HepG2 (cell line): ENCODE results near the gene EFNA3. TPM values are rescaled to one million over a fixed set of nuclear protein-coding genes. Genes with fewer than 3 reads are reported as not detected.

ENCODE experiments used
- ATAC-seq: fragments of 200-7000 bp; cut with Tn5 transposase; 3 replicates; pipeline ENCODE4 v1.9.1; 2020; ENCODE audit warnings: mild to moderate bottlenecking, moderate library complexity
- BruUV-seq: library from RNA; stranded (reverse); fragments of 400-500 nt; replicated peaks from 2 replicates; lab custom pipeline; 2021; lab: Mats Ljungman, UMichigan
- CTCF ChIA-PET: fragments of 300-600 bp; formaldehyde crosslinking; extraction: SDS; loops from one replicate; lab custom pipeline; 2021; ENCODE audit warnings: low total read pairs, inconsistent platforms, low intra/inter-chr PET ratio; lab: Yijun Ruan, JAX
- POLR2A ChIA-PET: fragments of 350-600 bp; sonication (Branson Sonifier 250); formaldehyde crosslinking; loops from one replicate; lab custom pipeline; 2020; ENCODE audit warnings: antibody characterized with exemption, inconsistent platforms; lab: Yijun Ruan, JAX
- DNase-seq: peaks from one replicate; pipeline ENCODE4 v3.0.0-alpha.2; 2015; ENCODE audit warnings: low spot score
- FAIRE-seq: peaks from 3 replicates; lab custom pipeline; 2011; peaks lifted over from hg19 to GRCh38; lab: Jason Lieb, UNC
- H2AFZ ChIP-seq: one replicate; pipeline ENCODE4 v1.6.1; 2011; ENCODE audit warnings: low read length, inconsistent platforms
- H3K27ac ChIP-seq: fragments of 300-600 bp; 3 replicates; pipeline ENCODE4 v1.8.0; 2011; ENCODE audit warnings: mixed run types, mild to moderate bottlenecking, mixed read lengths, low read length, inconsistent platforms; ENCODE audit not compliant: insufficient read depth; ENCODE audit errors: extremely low read length
- H3K27me3 ChIP-seq, 2 experiments: fragments of 200-600 bp in 1 of 2; 2 replicates in 1 of 2; 3 replicates in 1 of 2; pipeline versions ENCODE4 v1.6.0 to v1.8.0; 2011; ENCODE audit warnings: low read length in 2 of 2, mild to moderate bottlenecking in 2 of 2, moderate library complexity in 2 of 2, inconsistent platforms in 1 of 2; ENCODE audit not compliant: insufficient read depth in 2 of 2, control insufficient read depth in 1 of 2
- H3K36me3 ChIP-seq, 2 experiments: fragments of 200-600 bp in 1 of 2; replicated peaks in 1 of 2; 2 replicates in 1 of 2; 3 replicates in 1 of 2; pipeline versions ENCODE4 v1.5.1 to v1.8.0; 2011; ENCODE audit warnings: low read length in 2 of 2, inconsistent platforms in 1 of 2; ENCODE audit not compliant: insufficient read depth in 2 of 2, control insufficient read depth in 1 of 2
- H3K4me1 ChIP-seq: 2 replicates; pipeline ENCODE4 v1.5.1; 2012; ENCODE audit warnings: low read length, inconsistent platforms; ENCODE audit not compliant: insufficient read depth
- H3K4me2 ChIP-seq: 2 replicates; pipeline ENCODE4 v1.6.0; 2011; ENCODE audit warnings: low read depth, low read length, inconsistent platforms
- H3K4me3 ChIP-seq, 3 experiments: fragments of 200-600 bp in 1 of 3; sonication (generic), shearing (Covaris generic) in 1 of 3; replicated peaks in 1 of 3; 2 replicates each; pipeline ENCODE4 v1.5.1; 2011 to 2016; ENCODE audit warnings: low read length in 3 of 3, inconsistent platforms in 2 of 3, low read depth in 2 of 3, mild to moderate bottlenecking in 2 of 3, control low read depth in 1 of 3, mixed read lengths in 1 of 3; ENCODE audit not compliant: insufficient read depth in 1 of 3
- H3K79me2 ChIP-seq: one replicate; pipeline ENCODE4 v1.6.1; 2011; ENCODE audit warnings: low read length, inconsistent platforms; ENCODE audit not compliant: insufficient read depth
- H3K9ac ChIP-seq: 2 replicates; pipeline ENCODE4 v1.6.0; 2011; ENCODE audit warnings: mild to moderate bottlenecking, low read depth, low read length, inconsistent platforms; ENCODE audit not compliant: insufficient read depth
- H3K9me3 ChIP-seq: 2 replicates; pipeline ENCODE4 v1.5.1; 2012; ENCODE audit warnings: mild to moderate bottlenecking, low read length
- H4K20me1 ChIP-seq: 2 replicates; pipeline ENCODE4 v1.6.0; 2011; ENCODE audit warnings: inconsistent platforms, mild to moderate bottlenecking, low read length, moderate library complexity; ENCODE audit not compliant: insufficient read depth
- JARID2 ChIP-seq: sonication (generic); formaldehyde crosslinking; IDR thresholded peaks from 2 replicates; pipeline ENCODE4 v1.8.1; 2023; ENCODE audit warnings: missing genetic modification reagents, inconsistent platforms; ENCODE audit not compliant: insufficient replicate concordance
- MEIS2 ChIP-seq: sonication (generic); formaldehyde crosslinking; IDR thresholded peaks from 2 replicates; pipeline ENCODE4 v1.9.0; 2021; ENCODE audit warnings: mild to moderate bottlenecking, missing genetic modification reagents
- POGZ ChIP-seq: sonication (generic); formaldehyde crosslinking; IDR thresholded peaks from 2 replicates; pipeline ENCODE4 v1.4.0; 2020; ENCODE audit warnings: mild to moderate bottlenecking, missing genetic modification reagents
- SATB2 ChIP-seq: sonication (generic); formaldehyde crosslinking; IDR thresholded peaks from 2 replicates; pipeline ENCODE4 v1.5.0; 2020; ENCODE audit warnings: missing genetic modification reagents
- SNAI1 ChIP-seq: sonication (generic); formaldehyde crosslinking; IDR thresholded peaks from 2 replicates; pipeline ENCODE4 v1.5.0; 2020; ENCODE audit warnings: mild to moderate bottlenecking, missing genetic modification reagents, borderline replicate concordance
- TEF ChIP-seq: sonication (generic); formaldehyde crosslinking; IDR thresholded peaks from 2 replicates; pipeline ENCODE4 v1.5.0; 2020; ENCODE audit warnings: missing genetic modification reagents
- THAP7 ChIP-seq: sonication (generic); formaldehyde crosslinking; IDR thresholded peaks from 2 replicates; pipeline ENCODE4 v1.8.1; 2023; ENCODE audit warnings: mild to moderate bottlenecking, missing genetic modification reagents
- ZBTB1 ChIP-seq: sonication (generic); formaldehyde crosslinking; IDR thresholded peaks from 2 replicates; pipeline ENCODE4 v1.4.0; 2020; ENCODE audit warnings: missing genetic modification reagents, borderline replicate concordance
- ZNF431 ChIP-seq: sonication (generic); formaldehyde crosslinking; IDR thresholded peaks from 2 replicates; pipeline ENCODE4 v1.9.0; 2022; ENCODE audit warnings: missing genetic modification reagents, low read depth, mild to moderate bottlenecking, borderline replicate concordance
- WGBS: methylation state at CpG from one replicate; pipeline ENCODE4 v1.1.6; 2017; ENCODE audit warnings: low lambda C conversion rate; 5-methylcytosine and 5-hydroxymethylcytosine counted together
- in situ Hi-C: cut with HindIII; loops from 2 replicates; pipeline ENCODE4 v1.10.0; 2017; ENCODE audit warnings: low pct_unique_long_range_greater_than_20kb; ENCODE audit not compliant: extremely low pct_ligation_motif_present
- intact Hi-C: fragments of 100-400 bp; cut with micrococcal nuclease; formaldehyde crosslinking; loops from one replicate; pipeline ENCODE4 v1.10.0; 2022; ENCODE audit not compliant: unreplicated experiment
- polyA plus RNA-seq, 8 experiments: library from polyadenylated mRNA; depleted of rRNA in 3 of 8; stranded (reverse) in 7 of 8; unstranded in 1 of 8; fragments of >200 nt; fragmentation: Illumina TruSeq in 4 of 8; extraction: Trizol in 4 of 8; gene quantifications; 2 replicates each; pipeline versions ENCODE4 v1.2.1 to v1.2.3, GENCODE V29; 2011 to 2016; ENCODE audit warnings: low read depth in 4 of 8, missing spikeins in 1 of 8, mixed read lengths in 1 of 8; ENCODE audit not compliant: insufficient read depth in 1 of 8
- total RNA-seq, 5 experiments: library from RNA; depleted of rRNA; stranded (reverse); fragments of >200 nt; fragmentation: Illumina TruSeq; extraction: Trizol; gene quantifications; 2 replicates each; pipeline ENCODE4 v1.2.3, GENCODE V29; 2016; ENCODE audit warnings: low read depth in 1 of 5
- TF ChIP-seq, protein P1 (sequence below): sonication (generic); formaldehyde crosslinking; IDR thresholded peaks from 2 replicates; pipeline ENCODE4 v1.4.0; 2020; ENCODE audit warnings: missing genetic modification reagents, borderline replicate concordance

The EFNA3 gene
- total and polyA plus RNA-seq, 2 of the 13 experiments (the other 11 are each of a cell fraction or from before 2014, with no cell fraction given) = 1.0 to 5.7 TPM

- no TSS peak for BruUV-seq
- ATAC-seq = no peak
- no peaks in the 10 kb centered on the region for H3K36me3 ChIP-seq
- WGBS = 30% methylated on average over 6 of the region's 6 CpGs
- H3K4me3 ChIP-seq = no peak overlapping the region
- H2AFZ ChIP-seq = no peak overlapping the region
- H3K9ac ChIP-seq = no peak overlapping the region
- no peak for DNase-seq
- no peak overlapping the region for H3K27ac ChIP-seq
- in situ Hi-C loops = no loop called here
- H3K79me2 ChIP-seq = no peaks in the 10 kb centered on the region
- H4K20me1 ChIP-seq = no peaks in the 10 kb centered on the region
- TF ChIP-seq TEF (no peak), THAP7 (CRISPR knock-in tag) (no peak), ZNF431 (no peak), SATB2 (CRISPR knock-in tag) (no peak), SNAI1 (no peak), POGZ (CRISPR knock-in tag) (no peak), MEIS2 (CRISPR knock-in tag) (no peak), JARID2 (CRISPR knock-in tag) (no peak), ZBTB1 (CRISPR knock-in tag) (no peak)
- TF ChIP-seq, protein P1, sequence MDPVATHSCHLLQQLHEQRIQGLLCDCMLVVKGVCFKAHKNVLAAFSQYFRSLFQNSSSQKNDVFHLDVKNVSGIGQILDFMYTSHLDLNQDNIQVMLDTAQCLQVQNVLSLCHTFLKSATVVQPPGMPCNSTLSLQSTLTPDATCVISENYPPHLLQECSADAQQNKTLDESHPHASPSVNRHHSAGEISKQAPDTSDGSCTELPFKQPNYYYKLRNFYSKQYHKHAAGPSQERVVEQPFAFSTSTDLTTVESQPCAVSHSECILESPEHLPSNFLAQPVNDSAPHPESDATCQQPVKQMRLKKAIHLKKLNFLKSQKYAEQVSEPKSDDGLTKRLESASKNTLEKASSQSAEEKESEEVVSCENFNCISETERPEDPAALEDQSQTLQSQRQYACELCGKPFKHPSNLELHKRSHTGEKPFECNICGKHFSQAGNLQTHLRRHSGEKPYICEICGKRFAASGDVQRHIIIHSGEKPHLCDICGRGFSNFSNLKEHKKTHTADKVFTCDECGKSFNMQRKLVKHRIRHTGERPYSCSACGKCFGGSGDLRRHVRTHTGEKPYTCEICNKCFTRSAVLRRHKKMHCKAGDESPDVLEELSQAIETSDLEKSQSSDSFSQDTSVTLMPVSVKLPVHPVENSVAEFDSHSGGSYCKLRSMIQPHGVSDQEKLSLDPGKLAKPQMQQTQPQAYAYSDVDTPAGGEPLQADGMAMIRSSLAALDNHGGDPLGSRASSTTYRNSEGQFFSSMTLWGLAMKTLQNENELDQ = no peak
- H3K4me1 ChIP-seq = peaks cover 27% of the 10 kb centered on the region
- no peak for FAIRE-seq
- POLR2A ChIA-PET = interaction anchor here (0.9 kb wide), 1 partner anchor 25 kb away, joined by 3 read pairs; the partner anchor contains the start of gene EFNA4
- H3K27me3 ChIP-seq = peaks cover 14 to 58% of the 10 kb centered on the region in 2 experiments
- no peaks in the 10 kb centered on the region for H3K9me3 ChIP-seq
- no peak overlapping the region for H3K4me2 ChIP-seq
- CTCF ChIA-PET = no interaction called here
- intact Hi-C loops = no loop called here
Measured at GRCh38 chr1:155037851-155038441, 40.7 kb upstream of the EFNA3 start.
